DOHH2 (cell line): ENCODE data around the gene PEAK3.

Experiments
- H3F3A ChIP-seq: fragments of 200-600 bp; sonication (generic), shearing (Covaris generic); 2 replicates; pipeline ENCODE4 v1.6.0; 2016; ENCODE audit warnings: antibody characterized with exemption, mild to moderate bottlenecking; ENCODE audit not compliant: control insufficient read depth, insufficient read depth
- H3K27ac ChIP-seq: fragments of 200-600 bp; sonication (generic); 2 replicates; pipeline ENCODE4 v1.5.1; 2014; ENCODE audit warnings: low read depth, mild to moderate bottlenecking, low read length, moderate library complexity
- H3K27me3 ChIP-seq: fragments of 200-600 bp; sonication (generic); 2 replicates; pipeline ENCODE4 v1.6.1; 2014; ENCODE audit warnings: mild to moderate bottlenecking, low read length, mixed read lengths; ENCODE audit not compliant: control insufficient read depth
- H3K36me3 ChIP-seq: fragments of 200-600 bp; sonication (generic); 2 replicates; pipeline ENCODE4 v1.6.1; 2014; ENCODE audit warnings: mild to moderate bottlenecking, low read length, moderate library complexity, mixed read lengths; ENCODE audit not compliant: control insufficient read depth
- H3K4me1 ChIP-seq: fragments of 200-600 bp; sonication (generic); 2 replicates; pipeline ENCODE4 v1.6.1; 2014; ENCODE audit warnings: mild to moderate bottlenecking, low read length, mixed read lengths; ENCODE audit not compliant: control insufficient read depth
- H3K4me2 ChIP-seq: fragments of 200-600 bp; sonication (generic); 2 replicates; pipeline ENCODE4 v1.6.0; 2014; ENCODE audit warnings: mild to moderate bottlenecking, low read length, moderate library complexity
- H3K4me3 ChIP-seq: fragments of 200-600 bp; sonication (generic); 2 replicates; pipeline ENCODE4 v1.5.1; 2014; ENCODE audit warnings: mild to moderate bottlenecking, low read length, mixed read lengths
- H3K79me2 ChIP-seq: fragments of 200-600 bp; sonication (generic); 2 replicates; pipeline ENCODE4 v1.6.1; 2014; ENCODE audit warnings: mild to moderate bottlenecking, low read length, mixed read lengths; ENCODE audit not compliant: control insufficient read depth
- H3K9me2 ChIP-seq: fragments of 200-600 bp; sonication (generic); replicated peaks from 2 replicates; pipeline ENCODE4 v1.6.1; 2014; ENCODE audit warnings: mild to moderate bottlenecking, low read length, mixed read lengths; ENCODE audit not compliant: control insufficient read depth
- H3K9me3 ChIP-seq: fragments of 200-600 bp; sonication (generic); 2 replicates; pipeline ENCODE4 v1.6.1; 2014; ENCODE audit warnings: antibody characterized with exemption, low read length, mixed read lengths; ENCODE audit not compliant: control insufficient read depth, insufficient read depth
- H4K20me1 ChIP-seq: fragments of 200-600 bp; sonication (generic); 2 replicates; pipeline ENCODE4 v1.6.0; 2014; ENCODE audit warnings: low read depth, mild to moderate bottlenecking, antibody characterized with exemption, low read length, moderate library complexity; ENCODE audit not compliant: control insufficient read depth, insufficient read depth
- EZH2phosphoT487 ChIP-seq: fragments of 200-600 bp; sonication (generic); IDR thresholded peaks from 2 replicates; pipeline ENCODE4 v1.6.1; 2017; ENCODE audit warnings: borderline replicate concordance, mild to moderate bottlenecking, antibody characterized with exemption, low read length, moderate library complexity, mixed read lengths
- TF ChIP-seq, protein P1 (sequence below): fragments of 200-600 bp; sonication (generic); IDR thresholded peaks from one replicate; pipeline ENCODE4 v1.5.1; 2014; ENCODE audit warnings: antibody characterized with exemption, mild to moderate bottlenecking, low read depth, low read length; ENCODE audit not compliant: poor library complexity, severe bottlenecking

The PEAK3 gene

DNA sequence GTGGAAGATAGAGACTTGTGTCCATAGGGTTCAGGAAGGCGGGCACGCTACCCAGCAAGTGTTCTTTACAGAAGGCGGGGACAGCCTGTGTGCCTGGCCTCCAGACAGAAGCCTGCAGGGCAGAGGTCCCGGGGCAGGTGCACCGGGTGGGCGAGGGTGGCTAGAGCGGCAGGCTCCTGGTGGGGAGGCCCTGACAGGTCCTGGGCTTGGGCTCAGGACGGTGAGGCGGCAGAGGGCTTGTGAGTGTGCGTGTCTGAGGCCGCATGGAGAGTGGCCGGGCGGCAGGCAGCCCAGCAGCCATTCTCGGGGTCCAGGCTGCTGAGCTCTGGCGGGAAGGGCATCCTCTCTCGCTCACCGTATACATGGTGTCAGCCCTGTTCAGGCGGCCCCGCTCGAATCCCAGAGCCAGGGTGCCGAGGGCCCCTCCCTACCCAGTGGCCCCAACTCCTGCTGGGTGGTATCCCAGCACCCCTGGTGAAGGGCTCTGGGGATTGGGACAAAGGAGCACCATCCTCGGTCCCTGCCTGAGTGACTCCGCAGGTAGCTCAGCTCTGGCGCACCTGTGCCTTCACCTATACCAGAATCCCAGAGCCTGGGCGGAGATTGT is 35.9 kb downstream of the PEAK3 start:
- no peaks in the 10 kb centered on the region; the same call in 1 of the 2 replicates for H3K4me1 ChIP-seq
- H3K79me2 ChIP-seq: peaks cover 37% of the 10 kb centered on the region
- H3K4me3 ChIP-seq: no peak overlapping the region
- H3K36me3 ChIP-seq: peaks cover 83% of the 10 kb centered on the region
- H4K20me1 ChIP-seq: peaks cover 9% of the 10 kb centered on the region; the same call in 1 of the 2 replicates
- no peak overlapping the region for H3K4me2 ChIP-seq
- H3K9me2 ChIP-seq: no peaks in the 10 kb centered on the region
- no peaks in the 10 kb centered on the region for H3K27me3 ChIP-seq
- no peaks in the 10 kb centered on the region for H3K9me3 ChIP-seq
- H3K27ac ChIP-seq: no peak overlapping the region
- H3F3A ChIP-seq: no peaks in the 10 kb centered on the region
- no peak for TF ChIP-seq EZH2phosphoT487
- TF ChIP-seq, protein P1, sequence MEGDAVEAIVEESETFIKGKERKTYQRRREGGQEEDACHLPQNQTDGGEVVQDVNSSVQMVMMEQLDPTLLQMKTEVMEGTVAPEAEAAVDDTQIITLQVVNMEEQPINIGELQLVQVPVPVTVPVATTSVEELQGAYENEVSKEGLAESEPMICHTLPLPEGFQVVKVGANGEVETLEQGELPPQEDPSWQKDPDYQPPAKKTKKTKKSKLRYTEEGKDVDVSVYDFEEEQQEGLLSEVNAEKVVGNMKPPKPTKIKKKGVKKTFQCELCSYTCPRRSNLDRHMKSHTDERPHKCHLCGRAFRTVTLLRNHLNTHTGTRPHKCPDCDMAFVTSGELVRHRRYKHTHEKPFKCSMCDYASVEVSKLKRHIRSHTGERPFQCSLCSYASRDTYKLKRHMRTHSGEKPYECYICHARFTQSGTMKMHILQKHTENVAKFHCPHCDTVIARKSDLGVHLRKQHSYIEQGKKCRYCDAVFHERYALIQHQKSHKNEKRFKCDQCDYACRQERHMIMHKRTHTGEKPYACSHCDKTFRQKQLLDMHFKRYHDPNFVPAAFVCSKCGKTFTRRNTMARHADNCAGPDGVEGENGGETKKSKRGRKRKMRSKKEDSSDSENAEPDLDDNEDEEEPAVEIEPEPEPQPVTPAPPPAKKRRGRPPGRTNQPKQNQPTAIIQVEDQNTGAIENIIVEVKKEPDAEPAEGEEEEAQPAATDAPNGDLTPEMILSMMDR: no peak

DNA sequence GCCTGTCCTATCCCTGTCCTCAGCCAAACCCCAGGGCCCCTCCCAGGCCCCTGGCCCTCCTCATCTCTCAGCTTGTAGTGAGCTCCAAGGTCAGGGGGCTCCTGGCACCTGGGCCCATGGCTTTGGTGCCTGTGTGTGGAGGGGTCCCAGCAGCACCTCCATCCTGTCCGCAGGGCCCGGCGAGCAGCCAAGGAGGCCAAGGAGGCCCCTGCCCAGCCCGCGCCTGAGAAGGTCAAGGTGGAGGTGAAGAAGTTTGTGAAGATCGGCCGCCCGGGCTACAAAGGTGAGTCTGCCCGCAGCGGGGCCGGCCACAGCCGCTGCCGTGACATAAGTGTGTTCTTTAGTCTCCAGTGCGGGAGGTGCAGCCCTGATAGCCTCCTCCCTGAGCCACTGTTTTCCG is 36.7 kb downstream of the PEAK3 start:
- H3K27me3 ChIP-seq: no peaks in the 10 kb centered on the region
- H3K4me1 ChIP-seq: peaks cover 8% of the 10 kb centered on the region
- no peak for TF ChIP-seq EZH2phosphoT487
- no peaks in the 10 kb centered on the region for H3F3A ChIP-seq
- H3K27ac ChIP-seq: no peak overlapping the region
- H3K4me2 ChIP-seq: no peak overlapping the region
- H3K9me2 ChIP-seq: no peaks in the 10 kb centered on the region
- peaks cover 17% of the 10 kb centered on the region for H4K20me1 ChIP-seq
- H3K36me3 ChIP-seq: peaks cover 88% of the 10 kb centered on the region
- H3K79me2 ChIP-seq: peaks cover 45% of the 10 kb centered on the region
- H3K4me3 ChIP-seq: no peak overlapping the region
- no peaks in the 10 kb centered on the region for H3K9me3 ChIP-seq

DNA sequence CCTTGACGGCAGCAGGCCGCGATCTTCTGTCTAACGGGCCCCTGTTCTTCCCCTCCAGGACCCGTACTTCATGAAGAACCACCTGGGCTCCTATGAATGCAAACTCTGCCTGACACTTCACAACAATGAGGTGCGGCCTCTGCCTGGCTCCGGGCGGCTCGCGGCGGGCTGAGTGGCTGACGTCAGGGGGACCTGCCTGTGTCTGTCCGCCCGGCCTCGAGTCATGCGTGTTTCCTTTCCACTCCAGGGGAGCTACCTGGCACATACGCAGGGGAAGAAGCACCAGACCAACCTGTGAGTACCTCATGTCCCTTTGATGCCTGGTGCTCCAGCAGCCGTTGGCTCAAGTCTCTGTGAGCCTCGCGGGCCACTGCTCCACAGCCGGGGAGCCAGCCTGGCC is 37.5 kb downstream of the PEAK3 start:
- Histone ChIP-seq H3K79me2 (peaks cover 53% of the 10 kb centered on the region), H3K27me3 (no peaks in the 10 kb centered on the region), H3K4me1 (peaks cover 16% of the 10 kb centered on the region), H3K9me3 (no peaks in the 10 kb centered on the region), H3K27ac (no peak overlapping the region), H3K4me3 (no peak overlapping the region), H3K4me2 (no peak overlapping the region), H3K36me3 (peaks cover 93% of the 10 kb centered on the region), H3F3A (no peaks in the 10 kb centered on the region), H3K9me2 (no peaks in the 10 kb centered on the region), H4K20me1 (peaks cover 24% of the 10 kb centered on the region)
- no peak for TF ChIP-seq EZH2phosphoT487
- TF ChIP-seq, protein P1: no peak

DNA sequence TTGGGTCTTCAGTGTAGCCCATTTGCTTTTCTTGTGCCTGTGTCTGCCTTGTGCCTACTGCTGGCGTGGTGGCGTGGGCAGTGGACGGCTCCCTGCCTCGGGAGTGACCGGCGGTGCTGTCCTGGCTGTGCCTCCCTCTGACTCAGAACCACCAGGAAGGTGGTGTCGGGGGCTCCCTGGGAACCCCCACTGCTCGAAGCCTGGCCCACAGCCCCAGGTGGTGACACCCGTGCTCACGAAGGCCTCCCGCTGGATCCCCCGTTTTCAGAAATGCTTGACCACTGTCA is 37.9 kb downstream of the PEAK3 start:
- Histone ChIP-seq H3K4me2 (no peak overlapping the region), H3K9me3 (no peaks in the 10 kb centered on the region), H3K36me3 (peaks cover 93% of the 10 kb centered on the region), H3K9me2 (no peaks in the 10 kb centered on the region), H3K4me1 (peaks cover 20% of the 10 kb centered on the region), H3K27me3 (no peaks in the 10 kb centered on the region), H3K4me3 (no peak overlapping the region), H3K79me2 (peaks cover 57% of the 10 kb centered on the region), H3K27ac (no peak overlapping the region), H4K20me1 (peaks cover 27% of the 10 kb centered on the region), H3F3A (no peaks in the 10 kb centered on the region)
- TF ChIP-seq, protein P1: no peak
- no peak for TF ChIP-seq EZH2phosphoT487
